Osteocyte (in vitro differentiated cells): ENCODE data around the gene PYGM. TPM values are rescaled to one million over a fixed set of nuclear protein-coding genes. Genes with fewer than 3 reads are reported as not detected.
A peak's percentile ranks its signal among the peaks of the same experiment; 100 is the strongest.

ENCODE experiments used
- DNase-seq: peaks from one replicate; pipeline ENCODE4 v3.0.0; 2021; ENCODE audit warnings: mixed read lengths; ENCODE audit not compliant: unreplicated experiment; ENCODE audit errors: extremely low spot score
- H3K27ac Mint-ChIP-seq: one replicate; pipeline ENCODE4 v1.8.0; 2021; ENCODE audit warnings: mild to moderate bottlenecking, mixed read lengths; ENCODE audit not compliant: unreplicated experiment
- H3K27me3 Mint-ChIP-seq: one replicate; pipeline ENCODE4 v1.8.0; 2021; ENCODE audit warnings: mixed read lengths; ENCODE audit not compliant: unreplicated experiment
- H3K36me3 Mint-ChIP-seq: one replicate; pipeline ENCODE4 v1.8.0; 2021; ENCODE audit warnings: mixed read lengths; ENCODE audit not compliant: unreplicated experiment
- H3K4me1 Mint-ChIP-seq: one replicate; pipeline ENCODE4 v1.8.0; 2021; ENCODE audit warnings: mixed read lengths; ENCODE audit not compliant: unreplicated experiment
- H3K4me3 Mint-ChIP-seq: one replicate; pipeline ENCODE4 v1.8.0; 2021; ENCODE audit warnings: mild to moderate bottlenecking, moderate library complexity, mixed read lengths; ENCODE audit not compliant: unreplicated experiment
- H3K9me3 Mint-ChIP-seq: one replicate; pipeline ENCODE4 v1.8.0; 2021; ENCODE audit warnings: mixed read lengths; ENCODE audit not compliant: unreplicated experiment
- total RNA-seq: library from RNA; stranded (reverse); gene quantifications from 2 replicates; pipeline ENCODE4 v1.2.1, GENCODE V29; 2021
- TF ChIP-seq, protein P1 (sequence below): fragments of 200-600 bp; sonication (generic); IDR thresholded peaks from 2 replicates; pipeline ENCODE4 v1.5.0; 2021; ENCODE audit warnings: antibody characterized with exemption, mild to moderate bottlenecking, moderate library complexity

PYGM gene
- total RNA-seq, 1 donor from 2014 or later = 0.73 TPM

DNA sequence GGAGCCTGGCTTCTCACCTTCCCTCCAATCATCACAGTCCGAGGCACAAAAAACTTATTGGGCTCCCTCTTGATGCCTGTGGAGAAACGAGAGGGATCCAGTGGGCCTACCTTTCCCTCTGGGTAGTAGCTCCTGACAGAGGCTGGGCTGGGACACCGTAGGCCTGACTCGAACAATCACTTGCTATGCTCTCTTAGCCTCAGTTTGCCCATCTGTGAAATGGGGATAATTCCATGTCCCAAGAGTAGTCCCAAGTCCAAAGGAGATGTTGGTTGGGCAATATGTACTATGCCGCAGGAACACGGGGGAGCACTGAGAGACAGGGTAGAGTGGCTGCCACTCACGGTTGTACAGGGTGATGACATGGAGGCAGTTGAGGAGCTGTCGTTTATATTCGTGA is 8.2 kb downstream of the PYGM start:
- no peak for DNase-seq
- no peaks in the 10 kb centered on the region for H3K36me3 Mint-ChIP-seq
- H3K4me3 Mint-ChIP-seq = no peak overlapping the region
- no peaks in the 10 kb centered on the region for H3K27me3 Mint-ChIP-seq
- H3K9me3 Mint-ChIP-seq = no peaks in the 10 kb centered on the region
- H3K27ac Mint-ChIP-seq = no peak overlapping the region
- peaks cover 22% of the 10 kb centered on the region for H3K4me1 Mint-ChIP-seq
- TF ChIP-seq, protein P1, sequence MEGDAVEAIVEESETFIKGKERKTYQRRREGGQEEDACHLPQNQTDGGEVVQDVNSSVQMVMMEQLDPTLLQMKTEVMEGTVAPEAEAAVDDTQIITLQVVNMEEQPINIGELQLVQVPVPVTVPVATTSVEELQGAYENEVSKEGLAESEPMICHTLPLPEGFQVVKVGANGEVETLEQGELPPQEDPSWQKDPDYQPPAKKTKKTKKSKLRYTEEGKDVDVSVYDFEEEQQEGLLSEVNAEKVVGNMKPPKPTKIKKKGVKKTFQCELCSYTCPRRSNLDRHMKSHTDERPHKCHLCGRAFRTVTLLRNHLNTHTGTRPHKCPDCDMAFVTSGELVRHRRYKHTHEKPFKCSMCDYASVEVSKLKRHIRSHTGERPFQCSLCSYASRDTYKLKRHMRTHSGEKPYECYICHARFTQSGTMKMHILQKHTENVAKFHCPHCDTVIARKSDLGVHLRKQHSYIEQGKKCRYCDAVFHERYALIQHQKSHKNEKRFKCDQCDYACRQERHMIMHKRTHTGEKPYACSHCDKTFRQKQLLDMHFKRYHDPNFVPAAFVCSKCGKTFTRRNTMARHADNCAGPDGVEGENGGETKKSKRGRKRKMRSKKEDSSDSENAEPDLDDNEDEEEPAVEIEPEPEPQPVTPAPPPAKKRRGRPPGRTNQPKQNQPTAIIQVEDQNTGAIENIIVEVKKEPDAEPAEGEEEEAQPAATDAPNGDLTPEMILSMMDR = no peak

DNA sequence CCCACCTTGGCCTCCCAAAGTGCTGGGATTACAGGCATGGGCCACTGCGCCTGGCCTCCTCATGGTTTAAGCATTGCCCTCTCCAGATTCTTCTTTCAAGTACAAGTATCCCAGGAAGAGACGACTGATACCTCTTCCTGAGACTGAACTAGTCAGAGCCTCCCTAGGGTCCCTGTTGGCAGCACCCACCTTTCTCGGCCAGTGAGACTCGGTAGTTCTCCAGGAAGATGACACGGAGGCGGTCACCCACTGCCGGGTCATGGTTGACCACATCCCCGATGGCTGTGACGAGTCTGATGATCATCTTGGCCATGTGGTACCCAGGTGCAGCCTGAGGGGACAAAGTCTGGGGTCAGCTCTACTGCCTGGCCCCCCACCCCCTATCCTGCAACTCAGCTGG is 8.6 kb downstream of the PYGM start:
- no peaks in the 10 kb centered on the region for H3K27me3 Mint-ChIP-seq
- H3K27ac Mint-ChIP-seq = no peak overlapping the region
- H3K4me1 Mint-ChIP-seq = peaks cover 22% of the 10 kb centered on the region
- no peaks in the 10 kb centered on the region for H3K36me3 Mint-ChIP-seq
- no peak overlapping the region for H3K4me3 Mint-ChIP-seq
- DNase-seq = no peak
- TF ChIP-seq, protein P1 = no peak
- H3K9me3 Mint-ChIP-seq = no peaks in the 10 kb centered on the region

DNA sequence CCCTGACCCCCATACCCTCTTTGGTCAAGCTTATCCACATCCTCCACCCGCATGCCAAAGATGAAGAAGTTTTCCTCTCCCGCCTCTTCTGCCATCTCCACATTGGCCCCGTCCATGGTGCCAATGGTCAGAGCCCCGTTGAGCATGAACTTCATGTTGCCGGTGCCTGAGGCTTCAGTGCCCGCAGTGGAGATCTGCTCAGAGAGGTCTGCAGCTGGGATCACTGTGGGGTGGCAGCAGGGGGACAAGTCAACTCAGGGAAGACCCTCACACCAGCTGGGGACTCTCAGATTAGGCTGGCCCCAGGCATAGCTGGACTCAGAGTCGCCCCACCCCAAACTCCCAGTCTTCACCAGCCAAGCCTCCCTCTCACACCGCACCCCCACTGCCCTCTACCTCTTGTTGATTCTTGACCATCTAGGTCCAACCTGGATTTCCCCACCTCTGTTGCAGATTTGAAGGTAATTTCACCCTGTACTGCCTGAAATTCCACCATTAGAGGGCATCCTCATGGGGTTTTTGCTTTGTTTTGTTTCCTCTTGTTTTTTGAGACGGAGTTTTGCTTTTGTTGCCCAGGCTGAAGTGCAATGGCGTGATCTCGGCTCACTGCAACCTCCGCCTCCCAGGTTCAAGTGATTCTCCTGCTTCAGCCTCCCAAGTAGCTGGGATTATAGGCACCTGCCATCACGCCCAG is 9.3 kb downstream of the PYGM start:
- Mint-ChIP-seq H3K36me3 (no peaks in the 10 kb centered on the region), H3K27ac (no peak overlapping the region), H3K4me1 (peaks cover 24% of the 10 kb centered on the region), H3K4me3 (no peak overlapping the region), H3K9me3 (no peaks in the 10 kb centered on the region), H3K27me3 (no peaks in the 10 kb centered on the region)
- DNase-seq = no peak
- TF ChIP-seq, protein P1 = no peak

DNA sequence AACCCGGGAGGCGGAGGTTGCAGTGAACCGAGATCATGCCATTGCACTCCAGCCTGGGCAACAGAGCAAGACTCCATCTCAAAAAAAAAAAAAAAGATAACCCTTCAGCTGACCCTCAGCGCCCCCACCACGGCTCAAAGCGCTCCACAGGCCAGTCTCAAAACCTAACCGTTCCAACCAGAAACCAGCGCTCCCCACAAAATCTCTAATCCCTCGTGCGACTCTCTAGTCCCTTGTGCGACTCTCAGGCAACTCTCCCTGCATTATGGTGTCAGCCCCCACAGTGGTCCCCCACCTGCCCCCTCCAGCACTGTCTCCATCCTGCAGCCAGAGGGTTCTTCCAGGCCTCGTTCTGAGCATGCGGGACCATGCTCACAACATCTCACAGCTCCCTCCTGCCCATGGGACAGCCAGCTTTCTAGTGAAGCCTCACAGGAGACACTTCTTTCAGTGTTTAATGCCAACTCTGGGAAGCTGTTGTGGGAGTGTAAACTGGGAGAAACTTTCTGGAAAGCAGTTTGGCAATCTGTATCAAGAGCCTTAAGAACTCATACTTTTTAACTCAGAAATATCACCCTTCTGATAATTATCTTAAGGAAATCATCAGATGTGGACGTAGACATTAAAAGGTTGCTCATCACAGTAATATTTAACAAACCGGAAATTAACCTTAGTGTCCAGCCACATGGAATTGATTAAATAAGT is 11.7 kb downstream of the PYGM start:
- H3K27me3 Mint-ChIP-seq = no peaks in the 10 kb centered on the region
- H3K9me3 Mint-ChIP-seq = no peaks in the 10 kb centered on the region
- H3K4me1 Mint-ChIP-seq = peaks cover 37% of the 10 kb centered on the region
- H3K27ac Mint-ChIP-seq = peak overlapping the region; percentile 90
- TF ChIP-seq, protein P1 = no peak
- no peak overlapping the region for H3K4me3 Mint-ChIP-seq
- DNase-seq = no peak
- H3K36me3 Mint-ChIP-seq = no peaks in the 10 kb centered on the region

DNA sequence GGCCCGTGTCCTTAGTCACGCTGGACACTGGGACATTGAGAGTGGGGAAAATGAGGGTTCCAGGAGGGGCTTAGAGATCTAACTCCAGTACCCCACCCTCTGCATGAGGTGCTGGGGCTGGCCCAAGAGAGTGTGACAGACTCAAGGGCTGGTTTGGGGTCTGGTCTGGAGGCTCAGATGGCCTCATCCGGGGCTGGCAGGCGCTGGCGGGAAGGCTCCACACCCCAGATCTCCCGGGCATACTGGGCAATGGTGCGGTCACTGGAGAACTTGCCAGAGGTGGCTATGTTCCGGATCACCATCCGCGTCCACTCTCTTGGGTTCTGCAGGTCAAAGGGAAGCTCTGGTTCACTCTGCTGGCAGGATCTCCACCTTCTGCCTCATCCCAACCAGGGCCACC is 13.3 kb downstream of the PYGM start:
- no peak for DNase-seq
- no peaks in the 10 kb centered on the region for H3K9me3 Mint-ChIP-seq
- no peaks in the 10 kb centered on the region for H3K36me3 Mint-ChIP-seq
- TF ChIP-seq, protein P1 = no peak
- no peak overlapping the region for H3K4me3 Mint-ChIP-seq
- peak overlapping the region; percentile 31 for H3K27ac Mint-ChIP-seq
- no peaks in the 10 kb centered on the region for H3K27me3 Mint-ChIP-seq
- H3K4me1 Mint-ChIP-seq = peaks cover 43% of the 10 kb centered on the region
